Activated T-cell treated with anti-CD3 and anti-CD28 coated beads, Interleukin-2, amount 50 U/mL, for 24 hours (primary cell): ENCODE results near the gene SSNA1.

Source experiments
- DNase-seq: peaks from one replicate; pipeline ENCODE4 v3.0.0-alpha.2; 2020
- H3K27ac Mint-ChIP-seq: 2 replicates; pipeline ENCODE4 v1.8.0; 2020; ENCODE audit warnings: mild to moderate bottlenecking, mixed read lengths
- H3K27me3 Mint-ChIP-seq: 2 replicates; pipeline ENCODE4 v1.8.0; 2020; ENCODE audit warnings: mixed read lengths
- H3K36me3 Mint-ChIP-seq: 2 replicates; pipeline ENCODE4 v1.8.0; 2020; ENCODE audit warnings: low read depth, mixed read lengths
- H3K4me1 Mint-ChIP-seq: 2 replicates; pipeline ENCODE4 v1.8.0; 2020; ENCODE audit warnings: low read depth, mixed read lengths
- H3K4me3 Mint-ChIP-seq: 2 replicates; pipeline ENCODE4 v1.8.0; 2020; ENCODE audit warnings: mild to moderate bottlenecking, moderate library complexity, mixed read lengths
- H3K9me3 Mint-ChIP-seq: 2 replicates; pipeline ENCODE4 v1.8.0; 2020; ENCODE audit warnings: mixed read lengths

The SSNA1 gene

DNA sequence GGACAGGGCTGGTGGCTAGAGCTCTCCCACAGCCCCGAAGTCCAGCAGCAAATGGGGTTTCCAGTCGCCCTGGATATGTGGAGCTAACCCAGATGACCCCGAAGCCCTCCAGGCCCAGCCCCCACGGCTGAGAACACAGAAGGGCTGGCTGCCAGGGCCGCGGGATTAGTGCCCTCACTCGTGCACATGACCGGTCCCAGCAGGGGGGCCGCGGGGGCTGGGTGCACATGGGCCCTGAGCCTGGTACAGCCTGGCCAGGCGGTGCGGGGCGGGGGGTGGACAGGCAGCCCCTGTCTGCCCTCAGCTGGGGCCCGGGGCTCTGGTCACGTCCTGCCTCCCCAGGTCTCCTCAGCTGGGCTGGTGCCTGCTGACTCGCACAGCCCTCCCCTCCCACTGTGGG is 5.9 kb downstream of the SSNA1 start:
- no peaks in the 10 kb centered on the region for H3K9me3 Mint-ChIP-seq
- DNase-seq: no peak
- H3K27me3 Mint-ChIP-seq: no peaks in the 10 kb centered on the region
- peaks cover 26% of the 10 kb centered on the region for H3K4me1 Mint-ChIP-seq
- no peak overlapping the region for H3K4me3 Mint-ChIP-seq
- H3K27ac Mint-ChIP-seq: no peak overlapping the region
- H3K36me3 Mint-ChIP-seq: peaks cover 21% of the 10 kb centered on the region

GRCh38 chr9:137194909-137195308 is 6.4 kb downstream of the SSNA1 start:
- DNase-seq: no peak
- Mint-ChIP-seq H3K27ac (no peak overlapping the region), H3K4me1 (peaks cover 23% of the 10 kb centered on the region), H3K27me3 (no peaks in the 10 kb centered on the region), H3K9me3 (no peaks in the 10 kb centered on the region), H3K4me3 (no peak overlapping the region), H3K36me3 (peaks cover 17% of the 10 kb centered on the region)

DNA sequence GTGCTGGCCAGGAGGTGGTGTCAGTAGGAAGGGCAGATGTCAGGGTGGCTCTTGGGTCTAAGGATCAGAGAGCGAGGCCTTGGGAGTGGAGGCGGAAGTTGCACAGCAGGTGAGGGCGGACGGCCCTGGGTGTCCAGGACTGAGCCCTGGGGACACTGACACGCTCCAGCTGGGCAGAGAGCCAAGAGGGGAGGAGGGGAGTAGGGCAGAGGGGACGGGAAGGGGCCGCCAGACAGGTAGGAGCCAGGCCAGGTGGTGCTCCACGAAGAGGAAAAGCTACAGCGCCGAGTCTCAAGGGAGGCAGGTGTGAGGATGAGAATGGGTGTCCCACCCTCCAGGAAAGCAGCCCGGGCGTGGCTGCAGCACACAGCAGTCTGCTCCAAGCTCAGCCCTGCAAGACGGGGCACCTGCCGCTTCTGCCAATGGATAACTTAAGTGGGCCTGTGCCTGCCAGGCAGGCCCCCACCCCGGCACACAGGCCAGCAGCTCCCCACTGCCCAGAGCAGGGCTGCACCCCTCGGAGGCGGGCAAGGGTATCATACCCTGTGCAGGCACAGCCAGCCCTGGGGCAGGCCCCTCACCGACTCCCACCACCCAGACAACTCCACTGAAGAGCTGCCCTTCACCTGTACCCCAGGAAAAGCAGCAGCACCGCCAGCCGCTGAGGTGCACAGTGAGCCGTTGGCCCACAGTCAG is 7.2 kb downstream of the SSNA1 start:
- H3K36me3 Mint-ChIP-seq: peaks cover 11% of the 10 kb centered on the region
- H3K9me3 Mint-ChIP-seq: no peaks in the 10 kb centered on the region
- no peak for DNase-seq
- H3K27ac Mint-ChIP-seq: no peak overlapping the region
- no peak overlapping the region for H3K4me3 Mint-ChIP-seq
- no peaks in the 10 kb centered on the region for H3K27me3 Mint-ChIP-seq
- H3K4me1 Mint-ChIP-seq: peaks cover 17% of the 10 kb centered on the region

- peak overlapping the region; percentile 33 for H3K4me3 Mint-ChIP-seq
- H3K9me3 Mint-ChIP-seq: no peaks in the 10 kb centered on the region
- no peak overlapping the region for H3K27ac Mint-ChIP-seq
- H3K36me3 Mint-ChIP-seq: peaks cover 8% of the 10 kb centered on the region
- peaks cover 29% of the 10 kb centered on the region for H3K4me1 Mint-ChIP-seq
- no peaks in the 10 kb centered on the region for H3K27me3 Mint-ChIP-seq
- no peak for DNase-seq
These were observed 9.8 kb downstream of the SSNA1 start for GRCh38 chr9:137198051-137198901.

- H3K27ac Mint-ChIP-seq: no peak overlapping the region
- peaks cover 33% of the 10 kb centered on the region for H3K4me1 Mint-ChIP-seq
- peak overlapping the region; percentile 33 for H3K4me3 Mint-ChIP-seq
- no peak for DNase-seq
- no peaks in the 10 kb centered on the region for H3K27me3 Mint-ChIP-seq
- peaks cover 8% of the 10 kb centered on the region for H3K36me3 Mint-ChIP-seq
- no peaks in the 10 kb centered on the region for H3K9me3 Mint-ChIP-seq
These were observed 10.4 kb downstream of the SSNA1 start for GRCh38 chr9:137198902-137199283.

GRCh38 chr9:137199411-137200121 is 11.1 kb downstream of the SSNA1 start:
- DNase-seq: no peak
- Mint-ChIP-seq H3K9me3 (no peaks in the 10 kb centered on the region), H3K4me1 (peaks cover 40% of the 10 kb centered on the region), H3K27ac (peak overlapping the region; percentile 68), H3K36me3 (peaks cover 14% of the 10 kb centered on the region), H3K4me3 (peak overlapping the region; percentile 77), H3K27me3 (no peaks in the 10 kb centered on the region)

- peak within 1 kb of the TSS; percentile 90 for H3K27ac Mint-ChIP-seq
- H3K9me3 Mint-ChIP-seq: no peaks in the 10 kb centered on the region
- H3K36me3 Mint-ChIP-seq: peaks cover 20% of the 10 kb centered on the region
- H3K4me3 Mint-ChIP-seq: peak within 1 kb of the TSS; percentile 87
- no peaks in the 10 kb centered on the region for H3K27me3 Mint-ChIP-seq
- peaks cover 42% of the 10 kb centered on the region for H3K4me1 Mint-ChIP-seq
- DNase-seq: peak; percentile 96
These were observed 12.1 kb downstream of the SSNA1 start, which contains the start of gene TPRN for GRCh38 chr9:137200311-137201204. TPRN (minus strand) TSS chr9:137200741; CDS start chr9:137200711, 30 bp downstream.

GRCh38 chr9:137201205-137201868 is 12.9 kb downstream of the SSNA1 start:
- Mint-ChIP-seq H3K27me3 (no peaks in the 10 kb centered on the region), H3K4me3 (peak overlapping the region; percentile 87), H3K9me3 (no peaks in the 10 kb centered on the region), H3K4me1 (peaks cover 44% of the 10 kb centered on the region), H3K27ac (peak overlapping the region; percentile 90), H3K36me3 (peaks cover 28% of the 10 kb centered on the region)
- DNase-seq: no peak

- H3K4me3 Mint-ChIP-seq: peak overlapping the region; percentile 38
- H3K36me3 Mint-ChIP-seq: peaks cover 44% of the 10 kb centered on the region
- peaks cover 56% of the 10 kb centered on the region for H3K4me1 Mint-ChIP-seq
- no peak overlapping the region for H3K27ac Mint-ChIP-seq
- no peaks in the 10 kb centered on the region for H3K27me3 Mint-ChIP-seq
- no peak for DNase-seq
- no peaks in the 10 kb centered on the region for H3K9me3 Mint-ChIP-seq
These were observed 14.5 kb downstream of the SSNA1 start for GRCh38 chr9:137202966-137203365.

DNA sequence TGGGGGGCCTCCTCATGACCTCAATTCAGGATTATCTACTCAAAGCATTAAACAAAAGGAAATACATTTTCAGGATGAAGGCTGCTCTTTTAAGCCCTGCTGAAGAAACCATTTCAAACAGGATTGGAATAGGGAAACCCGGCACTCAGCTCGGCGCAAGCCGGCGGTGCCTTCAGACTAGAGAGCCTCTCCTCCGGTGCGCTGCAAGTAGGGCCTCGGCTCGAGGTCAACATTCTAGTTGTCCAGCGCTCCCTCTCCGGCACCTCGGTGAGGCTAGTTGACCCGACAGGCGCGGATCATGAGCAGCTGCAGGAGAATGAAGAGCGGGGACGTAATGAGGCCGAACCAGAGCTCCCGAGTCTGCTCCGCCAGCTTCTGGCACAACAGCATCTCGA is 16.3 kb downstream of the SSNA1 start:
- H3K4me3 Mint-ChIP-seq: peak overlapping the region; percentile 95
- peak overlapping the region; percentile 95 for H3K27ac Mint-ChIP-seq
- peaks cover 49% of the 10 kb centered on the region for H3K4me1 Mint-ChIP-seq
- H3K36me3 Mint-ChIP-seq: peaks cover 60% of the 10 kb centered on the region
- no peak for DNase-seq
- no peaks in the 10 kb centered on the region for H3K27me3 Mint-ChIP-seq
- H3K9me3 Mint-ChIP-seq: no peaks in the 10 kb centered on the region

- Mint-ChIP-seq H3K4me3 (peak within 1 kb of the TSS; percentile 95), H3K36me3 (peaks cover 64% of the 10 kb centered on the region), H3K27me3 (no peaks in the 10 kb centered on the region), H3K9me3 (no peaks in the 10 kb centered on the region), H3K27ac (peak within 1 kb of the TSS; percentile 95), H3K4me1 (peaks cover 49% of the 10 kb centered on the region)
- peak; percentile 97 for DNase-seq
These were observed 16.9 kb downstream of the SSNA1 start, which contains the start of the genes NDOR1 and TMEM203 for GRCh38 chr9:137205126-137206069. NDOR1 (plus strand) TSS chr9:137205700; CDS start chr9:137205778, 78 bp downstream. TMEM203 (minus strand) TSS chr9:137205648; CDS start chr9:137205414, 234 bp downstream.

- Mint-ChIP-seq H3K9me3 (no peaks in the 10 kb centered on the region), H3K36me3 (peaks cover 72% of the 10 kb centered on the region), H3K27ac (peak overlapping the region; percentile 95), H3K27me3 (no peaks in the 10 kb centered on the region), H3K4me3 (peak overlapping the region; percentile 95), H3K4me1 (peaks cover 41% of the 10 kb centered on the region)
- DNase-seq: no peak
These were observed 18.1 kb downstream of the SSNA1 start for GRCh38 chr9:137206602-137207001.
